ENCODE results near the gene UBQLN4.

UBQLN4 gene

DNA sequence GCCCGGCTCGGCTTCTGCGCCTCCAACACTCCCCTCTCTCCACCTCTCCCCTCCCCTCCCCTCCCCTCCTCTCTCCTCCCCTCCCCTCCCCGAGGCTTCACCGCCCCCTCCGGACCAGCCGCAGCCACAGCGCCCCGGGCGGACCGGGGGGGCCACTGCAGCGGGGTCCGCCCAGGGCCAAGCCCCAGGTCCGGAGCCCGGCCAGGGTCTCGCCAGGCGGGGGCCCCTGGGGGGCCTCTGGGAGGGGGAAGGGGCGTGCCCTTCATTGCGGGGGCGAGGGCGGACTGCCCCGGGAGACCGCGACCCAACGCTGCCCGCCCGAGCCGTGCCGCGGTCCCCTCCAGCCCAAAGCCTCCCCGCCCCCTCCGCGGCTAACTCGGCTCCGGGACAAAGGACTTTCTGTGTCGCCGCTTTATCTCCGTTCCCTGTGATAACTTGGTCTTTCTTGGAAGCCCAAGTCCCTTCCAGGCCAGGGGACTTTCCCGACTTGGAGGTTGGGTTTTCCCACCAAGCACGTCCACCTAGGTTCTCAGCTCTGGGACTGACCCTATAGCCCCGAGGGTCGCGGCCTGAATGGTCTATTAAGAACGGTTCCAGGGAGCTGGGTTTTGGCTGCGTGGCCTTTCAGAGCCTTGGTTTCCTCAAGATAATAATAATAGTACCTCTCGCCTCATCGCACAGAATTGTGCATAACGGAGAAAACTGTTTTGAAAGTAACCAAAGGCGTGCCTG, at the start of gene UBQLN4:
TSS of gene UBQLN4 (minus strand) at position 31 of the 732 bp plus-strand sequence. CDS start 97 bp downstream, outside the sequence.
- Histone ChIP-seq H3K27ac (ENCODE audit: low read depth, low read length) (peak within 1 kb of the TSS; percentile 88), H3K27me3 (ENCODE audit: low read length) (no peaks in the 10 kb centered on the region), H3K9ac (ENCODE audit: low read length) (peak within 1 kb of the TSS; percentile 91), H3K36me3 (ENCODE audit: low read length) (no peaks in the 10 kb centered on the region), H3K4me3 (ENCODE audit: insufficient read depth, low read length, poor library complexity, severe bottlenecking) (peak within 1 kb of the TSS; percentile 84), H4K20me1 (ENCODE audit: low read depth, low read length) (no peaks in the 10 kb centered on the region), H3K79me2 (ENCODE audit: insufficient read depth, low read length) (peaks cover 13% of the 10 kb centered on the region), H3K9me2 (replicated peaks; ENCODE audit: insufficient read depth, low read length) (no peaks in the 10 kb centered on the region), H3K4me2 (ENCODE audit: low read depth, low read length, poor library complexity, severe bottlenecking) (peak within 1 kb of the TSS; percentile 98), H3K9me3 (ENCODE audit: insufficient read depth, low read length) (no peaks in the 10 kb centered on the region), H3F3A (ENCODE audit: insufficient read depth) (peaks cover 10% of the 10 kb centered on the region), H2AFZ (ENCODE audit: low read depth, low read length, severe bottlenecking) (peak within 1 kb of the TSS; percentile 81)
- TF ChIP-seq EZH2phosphoT487 (conservative IDR thresholded peaks at IDR 0.05; ENCODE audit: low read length), result no peak
- peak; percentile 35 for TF ChIP-seq CTCF (IDR thresholded peaks at IDR 0.05; ENCODE audit: insufficient read depth, low read length, poor library complexity, severe bottlenecking)

- H3F3A ChIP-seq (ENCODE audit: insufficient read depth), result peaks cover 11% of the 10 kb centered on the region; the same call in 1 of the 2 replicates
- H3K79me2 ChIP-seq (ENCODE audit: insufficient read depth, low read length), result no peaks in the 10 kb centered on the region
- TF ChIP-seq EZH2phosphoT487 (conservative IDR thresholded peaks at IDR 0.05; ENCODE audit: low read length) (no peak), CTCF (IDR thresholded peaks at IDR 0.05; ENCODE audit: insufficient read depth, low read length, poor library complexity, severe bottlenecking) (no peak)
- H3K4me3 ChIP-seq (ENCODE audit: insufficient read depth, low read length, poor library complexity, severe bottlenecking), result no peak overlapping the region
- no peaks in the 10 kb centered on the region for H3K9me2 ChIP-seq (replicated peaks; ENCODE audit: insufficient read depth, low read length)
- H4K20me1 ChIP-seq (ENCODE audit: low read depth, low read length), result no peaks in the 10 kb centered on the region
- no peaks in the 10 kb centered on the region for H3K27me3 ChIP-seq (ENCODE audit: low read length)
- H3K9me3 ChIP-seq (ENCODE audit: insufficient read depth, low read length), result no peaks in the 10 kb centered on the region
- no peak overlapping the region for H3K9ac ChIP-seq (ENCODE audit: low read length)
- H2AFZ ChIP-seq (ENCODE audit: low read depth, low read length, severe bottlenecking), result no peak overlapping the region
- H3K27ac ChIP-seq (ENCODE audit: low read depth, low read length), result no peak overlapping the region
- no peaks in the 10 kb centered on the region for H3K36me3 ChIP-seq (ENCODE audit: low read length)
- no peak overlapping the region for H3K4me2 ChIP-seq (ENCODE audit: low read depth, low read length, poor library complexity, severe bottlenecking)
Measured at GRCh38 chr1:156102633-156103511, 49.3 kb upstream of the UBQLN4 start.

GRCh38 chr1:156101880-156102279, 48.3 kb upstream of the UBQLN4 start:
- Histone ChIP-seq H3K4me3 (ENCODE audit: insufficient read depth, low read length, poor library complexity, severe bottlenecking) (no peak overlapping the region), H2AFZ (ENCODE audit: low read depth, low read length, severe bottlenecking) (no peak overlapping the region), H3K9me2 (replicated peaks; ENCODE audit: insufficient read depth, low read length) (no peaks in the 10 kb centered on the region), H3K9ac (ENCODE audit: low read length) (no peak overlapping the region), H3K4me2 (ENCODE audit: low read depth, low read length, poor library complexity, severe bottlenecking) (no peak overlapping the region), H3K9me3 (ENCODE audit: insufficient read depth, low read length) (no peaks in the 10 kb centered on the region), H3K27ac (ENCODE audit: low read depth, low read length) (no peak overlapping the region), H3K36me3 (ENCODE audit: low read length) (no peaks in the 10 kb centered on the region), H3K27me3 (ENCODE audit: low read length) (no peaks in the 10 kb centered on the region), H4K20me1 (ENCODE audit: low read depth, low read length) (no peaks in the 10 kb centered on the region), H3F3A (ENCODE audit: insufficient read depth) (peaks cover 7% of the 10 kb centered on the region; the same call in 1 of the 2 replicates), H3K79me2 (ENCODE audit: insufficient read depth, low read length) (no peaks in the 10 kb centered on the region)
- no peak for TF ChIP-seq EZH2phosphoT487 (conservative IDR thresholded peaks at IDR 0.05; ENCODE audit: low read length)
- TF ChIP-seq CTCF (IDR thresholded peaks at IDR 0.05; ENCODE audit: insufficient read depth, low read length, poor library complexity, severe bottlenecking), result no peak
